HepG2 (cell line): ENCODE data around the gene CD151. TPM values are rescaled to one million over a fixed set of nuclear protein-coding genes. Genes with fewer than 3 reads are reported as not detected.

Experiments used
- MEF2D ChIP-seq: sonication (generic); formaldehyde crosslinking; IDR thresholded peaks from 2 replicates; pipeline ENCODE4 v1.5.1; 2020; ENCODE audit warnings: mild to moderate bottlenecking, missing genetic modification reagents
- MLLT10 ChIP-seq: sonication (generic); formaldehyde crosslinking; IDR thresholded peaks from 2 replicates; pipeline ENCODE4 v1.4.0; 2020; ENCODE audit warnings: missing genetic modification reagents
- SIN3A ChIP-seq: IDR thresholded peaks from 2 replicates; pipeline ENCODE4 v1.6.1; 2011; ENCODE audit warnings: low read depth, mild to moderate bottlenecking, control low read depth, low read length, borderline replicate concordance
- ZNF232 ChIP-seq: sonication (generic); formaldehyde crosslinking; IDR thresholded peaks from 2 replicates; pipeline ENCODE4 v1.4.0; 2020; ENCODE audit warnings: missing genetic modification reagents, borderline replicate concordance
- ZNF720 ChIP-seq: sonication (generic); formaldehyde crosslinking; IDR thresholded peaks from 2 replicates; pipeline ENCODE4 v1.4.0; 2020; ENCODE audit warnings: missing genetic modification reagents
- polyA plus RNA-seq, 8 experiments: library from polyadenylated mRNA; depleted of rRNA in 3 of 8; stranded (reverse) in 7 of 8; unstranded in 1 of 8; fragments of >200 nt; fragmentation: Illumina TruSeq in 4 of 8; extraction: Trizol in 4 of 8; gene quantifications; 2 replicates each; pipeline versions ENCODE4 v1.2.1 to v1.2.3, GENCODE V29; 2011 to 2016; ENCODE audit warnings: low read depth in 4 of 8, missing spikeins in 1 of 8, mixed read lengths in 1 of 8; ENCODE audit not compliant: insufficient read depth in 1 of 8
- total RNA-seq, 5 experiments: library from RNA; depleted of rRNA; stranded (reverse); fragments of >200 nt; fragmentation: Illumina TruSeq; extraction: Trizol; gene quantifications; 2 replicates each; pipeline ENCODE4 v1.2.3, GENCODE V29; 2016; ENCODE audit warnings: low read depth in 1 of 5
- TF ChIP-seq, protein P1 (sequence below): sonication (generic); formaldehyde crosslinking; IDR thresholded peaks from 2 replicates; pipeline ENCODE4 v1.4.0; 2020; ENCODE audit warnings: missing genetic modification reagents, borderline replicate concordance
- TF ChIP-seq, protein P2 (sequence below): sonication (generic); formaldehyde crosslinking; IDR thresholded peaks from 2 replicates; pipeline ENCODE4 v1.4.0; 2020; ENCODE audit warnings: missing genetic modification reagents
- TF ChIP-seq, protein P3 (sequence below): sonication (generic); formaldehyde crosslinking; IDR thresholded peaks from 2 replicates; pipeline ENCODE4 v1.5.0; 2020; ENCODE audit warnings: mild to moderate bottlenecking, missing genetic modification reagents, borderline replicate concordance
- TF ChIP-seq, protein P4 (sequence below): sonication (generic); formaldehyde crosslinking; IDR thresholded peaks from 2 replicates; pipeline ENCODE4 v1.9.0; 2021; ENCODE audit warnings: missing genetic modification reagents, mild to moderate bottlenecking, borderline replicate concordance
- TF ChIP-seq, protein P5 (sequence below): sonication (generic); formaldehyde crosslinking; IDR thresholded peaks from 2 replicates; pipeline ENCODE4 v1.4.0; 2020; ENCODE audit warnings: mild to moderate bottlenecking, missing genetic modification reagents

The CD151 gene
- total and polyA plus RNA-seq, 2 of the 13 experiments (the other 11 are each of a cell fraction or from before 2014, with no cell fraction given), result 125 to 197 TPM

DNA sequence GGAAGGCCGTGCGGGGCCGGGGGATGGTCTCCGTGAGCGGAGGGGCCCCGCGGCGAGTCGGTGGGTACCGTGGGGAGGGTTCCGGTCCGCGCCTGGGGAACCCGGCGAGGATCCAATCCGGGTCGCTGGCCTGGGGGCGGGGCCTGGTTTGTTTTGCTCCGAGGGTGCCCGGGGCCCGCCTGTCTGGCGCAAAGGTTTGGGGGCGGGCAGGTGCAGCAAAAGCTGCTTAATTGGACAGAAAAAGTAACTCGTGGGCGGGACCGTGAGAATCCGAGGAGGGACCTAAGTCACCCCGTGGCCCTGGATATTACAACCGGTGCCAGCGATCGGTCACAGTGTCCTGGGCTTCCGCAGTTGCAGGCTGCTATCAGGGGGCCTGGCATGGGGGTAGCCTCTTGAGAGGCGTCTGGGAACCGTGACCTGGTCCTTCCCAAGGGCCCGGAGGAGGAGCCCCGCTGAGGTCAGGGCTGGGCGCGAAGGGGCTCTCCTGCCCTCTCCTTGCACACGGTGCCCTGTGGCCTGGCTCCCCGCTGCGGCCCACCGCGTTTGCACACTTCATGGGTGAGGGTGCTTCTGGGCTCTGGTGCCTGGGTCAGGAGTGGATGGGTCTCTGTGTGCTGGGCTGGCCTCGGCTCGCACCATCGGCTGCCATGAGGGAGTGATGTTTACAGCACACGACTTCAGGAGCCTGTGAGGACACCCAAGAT is 12.7 kb upstream of the CD151 start (continued):
- TF ChIP-seq, protein P1, sequence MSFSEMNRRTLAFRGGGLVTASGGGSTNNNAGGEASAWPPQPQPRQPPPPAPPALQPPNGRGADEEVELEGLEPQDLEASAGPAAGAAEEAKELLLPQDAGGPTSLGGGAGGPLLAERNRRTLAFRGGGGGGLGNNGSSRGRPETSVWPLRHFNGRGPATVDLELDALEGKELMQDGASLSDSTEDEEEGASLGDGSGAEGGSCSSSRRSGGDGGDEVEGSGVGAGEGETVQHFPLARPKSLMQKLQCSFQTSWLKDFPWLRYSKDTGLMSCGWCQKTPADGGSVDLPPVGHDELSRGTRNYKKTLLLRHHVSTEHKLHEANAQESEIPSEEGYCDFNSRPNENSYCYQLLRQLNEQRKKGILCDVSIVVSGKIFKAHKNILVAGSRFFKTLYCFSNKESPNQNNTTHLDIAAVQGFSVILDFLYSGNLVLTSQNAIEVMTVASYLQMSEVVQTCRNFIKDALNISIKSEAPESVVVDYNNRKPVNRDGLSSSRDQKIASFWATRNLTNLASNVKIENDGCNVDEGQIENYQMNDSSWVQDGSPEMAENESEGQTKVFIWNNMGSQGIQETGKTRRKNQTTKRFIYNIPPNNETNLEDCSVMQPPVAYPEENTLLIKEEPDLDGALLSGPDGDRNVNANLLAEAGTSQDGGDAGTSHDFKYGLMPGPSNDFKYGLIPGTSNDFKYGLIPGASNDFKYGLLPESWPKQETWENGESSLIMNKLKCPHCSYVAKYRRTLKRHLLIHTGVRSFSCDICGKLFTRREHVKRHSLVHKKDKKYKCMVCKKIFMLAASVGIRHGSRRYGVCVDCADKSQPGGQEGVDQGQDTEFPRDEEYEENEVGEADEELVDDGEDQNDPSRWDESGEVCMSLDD (CRISPR knock-in tag), result no peak
- TF ChIP-seq, protein P2, sequence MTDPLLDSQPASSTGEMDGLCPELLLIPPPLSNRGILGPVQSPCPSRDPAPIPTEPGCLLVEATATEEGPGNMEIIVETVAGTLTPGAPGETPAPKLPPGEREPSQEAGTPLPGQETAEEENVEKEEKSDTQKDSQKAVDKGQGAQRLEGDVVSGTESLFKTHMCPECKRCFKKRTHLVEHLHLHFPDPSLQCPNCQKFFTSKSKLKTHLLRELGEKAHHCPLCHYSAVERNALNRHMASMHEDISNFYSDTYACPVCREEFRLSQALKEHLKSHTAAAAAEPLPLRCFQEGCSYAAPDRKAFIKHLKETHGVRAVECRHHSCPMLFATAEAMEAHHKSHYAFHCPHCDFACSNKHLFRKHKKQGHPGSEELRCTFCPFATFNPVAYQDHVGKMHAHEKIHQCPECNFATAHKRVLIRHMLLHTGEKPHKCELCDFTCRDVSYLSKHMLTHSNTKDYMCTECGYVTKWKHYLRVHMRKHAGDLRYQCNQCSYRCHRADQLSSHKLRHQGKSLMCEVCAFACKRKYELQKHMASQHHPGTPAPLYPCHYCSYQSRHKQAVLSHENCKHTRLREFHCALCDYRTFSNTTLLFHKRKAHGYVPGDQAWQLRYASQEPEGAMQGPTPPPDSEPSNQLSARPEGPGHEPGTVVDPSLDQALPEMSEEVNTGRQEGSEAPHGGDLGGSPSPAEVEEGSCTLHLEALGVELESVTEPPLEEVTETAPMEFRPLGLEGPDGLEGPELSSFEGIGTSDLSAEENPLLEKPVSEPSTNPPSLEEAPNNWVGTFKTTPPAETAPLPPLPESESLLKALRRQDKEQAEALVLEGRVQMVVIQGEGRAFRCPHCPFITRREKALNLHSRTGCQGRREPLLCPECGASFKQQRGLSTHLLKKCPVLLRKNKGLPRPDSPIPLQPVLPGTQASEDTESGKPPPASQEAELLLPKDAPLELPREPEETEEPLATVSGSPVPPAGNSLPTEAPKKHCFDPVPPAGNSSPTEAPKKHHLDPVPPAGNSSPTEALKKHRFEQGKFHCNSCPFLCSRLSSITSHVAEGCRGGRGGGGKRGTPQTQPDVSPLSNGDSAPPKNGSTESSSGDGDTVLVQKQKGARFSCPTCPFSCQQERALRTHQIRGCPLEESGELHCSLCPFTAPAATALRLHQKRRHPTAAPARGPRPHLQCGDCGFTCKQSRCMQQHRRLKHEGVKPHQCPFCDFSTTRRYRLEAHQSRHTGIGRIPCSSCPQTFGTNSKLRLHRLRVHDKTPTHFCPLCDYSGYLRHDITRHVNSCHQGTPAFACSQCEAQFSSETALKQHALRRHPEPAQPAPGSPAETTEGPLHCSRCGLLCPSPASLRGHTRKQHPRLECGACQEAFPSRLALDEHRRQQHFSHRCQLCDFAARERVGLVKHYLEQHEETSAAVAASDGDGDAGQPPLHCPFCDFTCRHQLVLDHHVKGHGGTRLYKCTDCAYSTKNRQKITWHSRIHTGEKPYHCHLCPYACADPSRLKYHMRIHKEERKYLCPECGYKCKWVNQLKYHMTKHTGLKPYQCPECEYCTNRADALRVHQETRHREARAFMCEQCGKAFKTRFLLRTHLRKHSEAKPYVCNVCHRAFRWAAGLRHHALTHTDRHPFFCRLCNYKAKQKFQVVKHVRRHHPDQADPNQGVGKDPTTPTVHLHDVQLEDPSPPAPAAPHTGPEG (CRISPR knock-in tag), result no peak
- no peak for TF ChIP-seq ZNF720 (CRISPR knock-in tag)
- TF ChIP-seq, protein P3, sequence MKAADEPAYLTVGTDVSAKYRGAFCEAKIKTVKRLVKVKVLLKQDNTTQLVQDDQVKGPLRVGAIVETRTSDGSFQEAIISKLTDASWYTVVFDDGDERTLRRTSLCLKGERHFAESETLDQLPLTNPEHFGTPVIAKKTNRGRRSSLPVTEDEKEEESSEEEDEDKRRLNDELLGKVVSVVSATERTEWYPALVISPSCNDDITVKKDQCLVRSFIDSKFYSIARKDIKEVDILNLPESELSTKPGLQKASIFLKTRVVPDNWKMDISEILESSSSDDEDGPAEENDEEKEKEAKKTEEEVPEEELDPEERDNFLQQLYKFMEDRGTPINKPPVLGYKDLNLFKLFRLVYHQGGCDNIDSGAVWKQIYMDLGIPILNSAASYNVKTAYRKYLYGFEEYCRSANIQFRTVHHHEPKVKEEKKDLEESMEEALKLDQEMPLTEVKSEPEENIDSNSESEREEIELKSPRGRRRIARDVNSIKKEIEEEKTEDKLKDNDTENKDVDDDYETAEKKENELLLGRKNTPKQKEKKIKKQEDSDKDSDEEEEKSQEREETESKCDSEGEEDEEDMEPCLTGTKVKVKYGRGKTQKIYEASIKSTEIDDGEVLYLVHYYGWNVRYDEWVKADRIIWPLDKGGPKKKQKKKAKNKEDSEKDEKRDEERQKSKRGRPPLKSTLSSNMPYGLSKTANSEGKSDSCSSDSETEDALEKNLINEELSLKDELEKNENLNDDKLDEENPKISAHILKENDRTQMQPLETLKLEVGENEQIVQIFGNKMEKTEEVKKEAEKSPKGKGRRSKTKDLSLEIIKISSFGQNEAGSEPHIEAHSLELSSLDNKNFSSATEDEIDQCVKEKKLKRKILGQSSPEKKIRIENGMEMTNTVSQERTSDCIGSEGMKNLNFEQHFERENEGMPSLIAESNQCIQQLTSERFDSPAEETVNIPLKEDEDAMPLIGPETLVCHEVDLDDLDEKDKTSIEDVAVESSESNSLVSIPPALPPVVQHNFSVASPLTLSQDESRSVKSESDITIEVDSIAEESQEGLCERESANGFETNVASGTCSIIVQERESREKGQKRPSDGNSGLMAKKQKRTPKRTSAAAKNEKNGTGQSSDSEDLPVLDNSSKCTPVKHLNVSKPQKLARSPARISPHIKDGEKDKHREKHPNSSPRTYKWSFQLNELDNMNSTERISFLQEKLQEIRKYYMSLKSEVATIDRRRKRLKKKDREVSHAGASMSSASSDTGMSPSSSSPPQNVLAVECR (CRISPR knock-in tag), result no peak; the same call in none of the 2 replicates
- TF ChIP-seq, protein P4, sequence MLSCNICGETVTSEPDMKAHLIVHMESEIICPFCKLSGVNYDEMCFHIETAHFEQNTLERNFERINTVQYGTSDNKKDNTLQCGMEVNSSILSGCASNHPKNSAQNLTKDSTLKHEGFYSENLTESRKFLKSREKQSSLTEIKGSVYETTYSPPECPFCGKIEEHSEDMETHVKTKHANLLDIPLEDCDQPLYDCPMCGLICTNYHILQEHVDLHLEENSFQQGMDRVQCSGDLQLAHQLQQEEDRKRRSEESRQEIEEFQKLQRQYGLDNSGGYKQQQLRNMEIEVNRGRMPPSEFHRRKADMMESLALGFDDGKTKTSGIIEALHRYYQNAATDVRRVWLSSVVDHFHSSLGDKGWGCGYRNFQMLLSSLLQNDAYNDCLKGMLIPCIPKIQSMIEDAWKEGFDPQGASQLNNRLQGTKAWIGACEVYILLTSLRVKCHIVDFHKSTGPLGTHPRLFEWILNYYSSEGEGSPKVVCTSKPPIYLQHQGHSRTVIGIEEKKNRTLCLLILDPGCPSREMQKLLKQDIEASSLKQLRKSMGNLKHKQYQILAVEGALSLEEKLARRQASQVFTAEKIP (CRISPR knock-in tag), result no peak
- 0 out of 2 replicates have a peak, but pooled peaks have one; percentile 27 for TF ChIP-seq ZNF232 (CRISPR knock-in tag)
- TF ChIP-seq, protein P5, sequence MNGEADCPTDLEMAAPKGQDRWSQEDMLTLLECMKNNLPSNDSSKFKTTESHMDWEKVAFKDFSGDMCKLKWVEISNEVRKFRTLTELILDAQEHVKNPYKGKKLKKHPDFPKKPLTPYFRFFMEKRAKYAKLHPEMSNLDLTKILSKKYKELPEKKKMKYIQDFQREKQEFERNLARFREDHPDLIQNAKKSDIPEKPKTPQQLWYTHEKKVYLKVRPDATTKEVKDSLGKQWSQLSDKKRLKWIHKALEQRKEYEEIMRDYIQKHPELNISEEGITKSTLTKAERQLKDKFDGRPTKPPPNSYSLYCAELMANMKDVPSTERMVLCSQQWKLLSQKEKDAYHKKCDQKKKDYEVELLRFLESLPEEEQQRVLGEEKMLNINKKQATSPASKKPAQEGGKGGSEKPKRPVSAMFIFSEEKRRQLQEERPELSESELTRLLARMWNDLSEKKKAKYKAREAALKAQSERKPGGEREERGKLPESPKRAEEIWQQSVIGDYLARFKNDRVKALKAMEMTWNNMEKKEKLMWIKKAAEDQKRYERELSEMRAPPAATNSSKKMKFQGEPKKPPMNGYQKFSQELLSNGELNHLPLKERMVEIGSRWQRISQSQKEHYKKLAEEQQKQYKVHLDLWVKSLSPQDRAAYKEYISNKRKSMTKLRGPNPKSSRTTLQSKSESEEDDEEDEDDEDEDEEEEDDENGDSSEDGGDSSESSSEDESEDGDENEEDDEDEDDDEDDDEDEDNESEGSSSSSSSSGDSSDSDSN, result no peak; the same call in 1 of the 2 replicates
- TF ChIP-seq SIN3A, result peak; percentile 50; the same call in 1 of the 2 replicates
- TF ChIP-seq MEF2D (CRISPR knock-in tag), result peak; percentile 66; the same call in 1 of the 2 replicates
- TF ChIP-seq MLLT10 (CRISPR knock-in tag), result no peak
